Measurements from ENCODE around the gene TAMALIN.

The TAMALIN gene

GRCh38 chr12:52013626-52014310 is 7.0 kb downstream of the TAMALIN start:
- DNase-seq (ENCODE audit: low read depth in 1 of 2, low spot score in 1 of 2), result no peak

GRCh38 chr12:52014567-52015530 is 8.1 kb downstream of the TAMALIN start:
- DNase-seq (ENCODE audit: low read depth in 1 of 2, low spot score in 1 of 2), result no peak

- DNase-seq (ENCODE audit: low read depth in 1 of 2, low spot score in 1 of 2), result no peak
Observed at GRCh38 chr12:52015532-52016041, 8.8 kb downstream of the TAMALIN start.

GRCh38 chr12:52018433-52019112 is 11.8 kb downstream of the TAMALIN start:
- no peak for DNase-seq (ENCODE audit: low read depth in 1 of 2, low spot score in 1 of 2)

GRCh38 chr12:52019113-52019770 is 12.5 kb downstream of the TAMALIN start:
- no peak for DNase-seq (ENCODE audit: low read depth in 1 of 2, low spot score in 1 of 2)

GRCh38 chr12:52020539-52021336 is 14.0 kb downstream of the TAMALIN start:
- peak; percentile 40 to 50 for DNase-seq (ENCODE audit: low read depth in 1 of 2, low spot score in 1 of 2)

- DNase-seq (ENCODE audit: low read depth in 1 of 2, low spot score in 1 of 2), result no peak
Observed at GRCh38 chr12:52022841-52023181, 16.1 kb downstream of the TAMALIN start.

GRCh38 chr12:52023182-52023975 is 16.6 kb downstream of the TAMALIN start:
- peak; percentile 84 to 91 for DNase-seq (ENCODE audit: low read depth in 1 of 2, low spot score in 1 of 2)

GRCh38 chr12:52023976-52024688 is 17.4 kb downstream of the TAMALIN start:
- no peak for DNase-seq (ENCODE audit: low read depth in 1 of 2, low spot score in 1 of 2)

- peak in 1 of 2 donors; percentile 22 for DNase-seq (ENCODE audit: low read depth in 1 of 2, low spot score in 1 of 2)
Observed at GRCh38 chr12:52024845-52025230, 18.1 kb downstream of the TAMALIN start.

GRCh38 chr12:52026263-52026662 is 19.5 kb downstream of the TAMALIN start:
- no peak for DNase-seq (ENCODE audit: low read depth in 1 of 2, low spot score in 1 of 2)

- no peak for DNase-seq (ENCODE audit: low read depth in 1 of 2, low spot score in 1 of 2)
Observed at GRCh38 chr12:52027085-52027843, 20.5 kb downstream of the TAMALIN start.

GRCh38 chr12:52029685-52030084 is 22.9 kb downstream of the TAMALIN start:
- no peak for DNase-seq (ENCODE audit: low read depth in 1 of 2, low spot score in 1 of 2)

- no peak for DNase-seq (ENCODE audit: low read depth in 1 of 2, low spot score in 1 of 2)
Observed at GRCh38 chr12:52032446-52032803, 25.7 kb downstream of the TAMALIN start.

GRCh38 chr12:52032804-52033445 is 26.2 kb downstream of the TAMALIN start:
- peak; percentile 77 for DNase-seq (ENCODE audit: low read depth in 1 of 2, low spot score in 1 of 2)

GRCh38 chr12:52033446-52034140 is 26.8 kb downstream of the TAMALIN start:
- DNase-seq (ENCODE audit: low read depth in 1 of 2, low spot score in 1 of 2), result no peak

- DNase-seq (ENCODE audit: low read depth in 1 of 2, low spot score in 1 of 2), result no peak
Observed at GRCh38 chr12:52035190-52035589, 28.4 kb downstream of the TAMALIN start.
